Measurements from ENCODE around the gene CAMK2A. TPM values are rescaled to one million over a fixed set of nuclear protein-coding genes. Genes with fewer than 3 reads are reported as not detected.

CAMK2A gene
- total and polyA plus RNA-seq, 2 of the 4 experiments (the other 2 are of a cell fraction) = 0.18 to 0.19 TPM

GRCh38 chr5:150279330-150280020 lies 10.1 kb downstream of the CAMK2A start:
- Histone ChIP-seq H3K9me3 (ENCODE audit: control insufficient read depth, insufficient read depth, low read length) (no peaks in the 10 kb centered on the region), H3K9ac (ENCODE audit: low read depth, low read length) (no peak overlapping the region), H2BK5ac (ENCODE audit: low read depth, low read length, poor library complexity, severe bottlenecking) (peak overlapping the region; percentile 17), H3K36me3 (ENCODE audit: control insufficient read depth, insufficient read depth, low read length) (no peaks in the 10 kb centered on the region), H3K79me1 (ENCODE audit: low read depth in 1 of 2, low read length in 2 of 2) (no peaks in the 10 kb centered on the region), H3K4ac (ENCODE audit: low read depth, low read length) (peak overlapping the region; percentile 70), H3K4me3 (ENCODE audit: insufficient read depth, low read depth, low read length) (no peak overlapping the region), H2BK120ac (ENCODE audit: low read depth, low read length) (peak overlapping the region; percentile 56), H2BK15ac (ENCODE audit: low read depth, low read length) (peak overlapping the region; percentile 61; the same call in 2 of the 3 replicates), H3K56ac (ENCODE audit: extremely low read depth, insufficient read depth, low read length) (no peak overlapping the region), H3K27me3 (ENCODE audit: control insufficient read depth, insufficient read depth, low read length) (no peaks in the 10 kb centered on the region), H3K27ac (ENCODE audit: insufficient read depth, low read length) (no peak overlapping the region), H4K5ac (ENCODE audit: low read depth, low read length) (no peak overlapping the region), H2BK20ac (ENCODE audit: low read depth, low read length) (peak overlapping the region; percentile 70), H3K4me1 (ENCODE audit: control insufficient read depth, insufficient read depth, low read length) (peaks cover 10% of the 10 kb centered on the region), H2AFZ (replicated peaks; ENCODE audit: low read length, poor library complexity) (peak overlapping the region; percentile 5), H3K18ac (ENCODE audit: low read depth, low read length) (no peak overlapping the region), H3K14ac (replicated peaks; ENCODE audit: low read depth, low read length) (peak overlapping the region; percentile 74; the same call in 1 of the 2 replicates), H4K91ac (ENCODE audit: insufficient read depth, low read depth, low read length) (peak overlapping the region; percentile 15), H2AK5ac (ENCODE audit: low read depth, low read length) (peak overlapping the region; percentile 66; the same call in 1 of the 2 replicates), H4K20me1 (ENCODE audit: insufficient read depth, low read length) (no peaks in the 10 kb centered on the region), H4K8ac (ENCODE audit: low read depth in 2 of 2, low read length in 2 of 2) (peak overlapping the region in 1 of 2 experiments; percentile 48; a peak in 1 of 4 replicates), H3K4me2 (ENCODE audit: low read depth, low read length) (no peak overlapping the region), H3K23ac (ENCODE audit: low read depth, low read length) (no peak overlapping the region), H2AK9ac (replicated peaks; ENCODE audit: low read depth, low read length, poor library complexity) (peak overlapping the region; percentile 37), H3K9me1 (ENCODE audit: insufficient read depth, low read length) (peaks cover 25% of the 10 kb centered on the region)
- in situ Hi-C loops (cut with MboI; ENCODE audit: low sequenced_read_pairs) (no loop called here), dilution Hi-C loops (cut with HindIII; ENCODE audit: low sequenced_read_pairs, unreplicated experiment) (no loop called here), intact Hi-C loops (cut with micrococcal nuclease) (loop anchor here (2.0 kb wide), 1 partner anchor 19 kb away; no protein-coding TSS in a partner anchor)
- DNase-seq (no peak), ATAC-seq (ENCODE audit: low read depth) (no peak)
- ChIA-PET CTCF (no interaction called here), POLR2A (ENCODE audit: unreplicated experiment) (no interaction called here)
- 53% methylated on average over 4 of the region's 13 CpGs; no CpG with 5 or more reads in 1 of the 2 experiments for WGBS, 2 experiments (ENCODE audit: extremely low coverage in 2 of 2, insufficient read length in 1 of 2)
- BruUV-seq (replicated peaks) = no TSS peak
- TF ChIP-seq MAZ (IDR thresholded peaks at IDR 0.05; ENCODE audit: borderline replicate concordance, low read depth, low read length) (no peak), SMC3 (IDR thresholded peaks at IDR 0.05; ENCODE audit: low read depth, low read length) (no peak), POLR2A (IDR thresholded peaks at IDR 0.05; ENCODE audit: low read depth, low read length) (no peak), CHD1 (IDR thresholded peaks at IDR 0.05; ENCODE audit: low read depth, low read length) (no peak), MXI1 (IDR thresholded peaks at IDR 0.05; ENCODE audit: borderline replicate concordance, low read depth, low read length) (no peak), CTCF (conservative IDR thresholded peaks at IDR 0.05; ENCODE audit: low read depth, low read length) (no peak), BHLHE40 (IDR thresholded peaks at IDR 0.05; ENCODE audit: low read depth, low read length) (no peak), ELK1 (IDR thresholded peaks at IDR 0.05; ENCODE audit: borderline replicate concordance, low read depth, low read length) (no peak), USF2 (IDR thresholded peaks at IDR 0.05; ENCODE audit: low read depth, low read length) (no peak), NFE2L2 (IDR thresholded peaks at IDR 0.05; ENCODE audit: low read depth, low read length) (no peak), CEBPB (IDR thresholded peaks at IDR 0.05; ENCODE audit: low read depth, low read length) (no peak), RCOR1 (IDR thresholded peaks at IDR 0.05; ENCODE audit: insufficient replicate concordance, low read length) (no peak), MAFK (IDR thresholded peaks at IDR 0.05; ENCODE audit: low read depth, low read length) (no peak), RFX5 (IDR thresholded peaks at IDR 0.05; ENCODE audit: low read depth, low read length) (no peak), RAD21 (IDR thresholded peaks at IDR 0.05; ENCODE audit: low read length) (no peak)

Measured in IMR-90 (cell line).